Gastroesophageal sphincter (tissue), 4 donors: ENCODE results near the gene STRIP2. TPM values are rescaled to one million over a fixed set of nuclear protein-coding genes. Genes with fewer than 3 reads are reported as not detected.

ENCODE experiments used
- ATAC-seq: fragments of 150-250 bp; one replicate; pipeline ENCODE4 v1.9.1; 2016; ENCODE audit warnings: mild to moderate bottlenecking, moderate library complexity
- H3K27ac ChIP-seq, 4 donors: fragments of 200-600 bp; sonication (generic) in 3 of 4; 1 replicate in 3 of 4; 2 replicates in 1 of 4; pipeline ENCODE4 v1.5.1; 2016 to 2019
- H3K27me3 ChIP-seq: fragments of 200-600 bp; sonication (generic); one replicate; pipeline ENCODE4 v1.5.1; 2019
- H3K36me3 ChIP-seq, 2 donors: fragments of 200-600 bp; sonication (generic); one replicate each; pipeline ENCODE4 v1.5.1; 2019; ENCODE audit warnings: control low read depth in 1 of 2
- H3K4me1 ChIP-seq, 3 donors: fragments of 200-600 bp; sonication (generic); 1 replicate in 2 of 3; 2 replicates in 1 of 3; pipeline ENCODE4 v1.5.1; 2016 to 2019; ENCODE audit warnings: control low read depth in 2 of 3
- H3K4me3 ChIP-seq, 2 donors: fragments of 200-600 bp; sonication (generic); one replicate each; pipeline ENCODE4 v1.5.1; 2019; ENCODE audit warnings: mild to moderate bottlenecking in 1 of 2, moderate library complexity in 1 of 2
- H3K9me3 ChIP-seq, 3 donors: fragments of 200-600 bp; sonication (generic); one replicate each; pipeline ENCODE4 v1.5.1; 2017 to 2019; ENCODE audit warnings: control low read depth in 2 of 3
- EP300 ChIP-seq: sonication (generic); formaldehyde crosslinking; IDR thresholded peaks from one replicate; pipeline ENCODE4 v1.6.1; 2017; ENCODE audit warnings: antibody characterized with exemption, mild to moderate bottlenecking
- POLR2A ChIP-seq, 2 donors: fragments of 450-650 bp; IDR thresholded peaks; one replicate each; pipeline ENCODE4 v1.6.1; 2017; ENCODE audit warnings: antibody characterized with exemption in 2 of 2, mild to moderate bottlenecking in 2 of 2, moderate library complexity in 1 of 2
- POLR2AphosphoS5 ChIP-seq: sonication (generic); formaldehyde crosslinking; IDR thresholded peaks from one replicate; pipeline ENCODE4 v1.6.1; 2017; ENCODE audit warnings: antibody characterized with exemption
- WGBS, 2 donors: methylation state at CpG; one replicate each; pipeline ENCODE4 v1.1.5; 2018; ENCODE audit warnings: low coverage in 1 of 2; 5-methylcytosine and 5-hydroxymethylcytosine counted together
- total RNA-seq, 4 donors: library from RNA; depleted of rRNA; stranded (reverse); fragments of >200 nt; gene quantifications; one replicate each; pipeline ENCODE4 v1.1.0, GENCODE V29; 2016
- TF ChIP-seq, protein P1 (sequence below), 4 experiments: fragments of 200-600 bp in 2 of 4; fragments of 450-650 bp in 2 of 4; sonication (generic) in 1 of 4; IDR thresholded peaks; one replicate each; pipeline ENCODE4 v1.5.1; 2017 to 2019; ENCODE audit warnings: antibody characterized with exemption in 4 of 4, mild to moderate bottlenecking in 2 of 4, moderate library complexity in 2 of 4

Gene STRIP2
- total RNA-seq, 4 donors from 2014 or later = 1.2 to 2.6 (median 1.9) TPM

DNA sequence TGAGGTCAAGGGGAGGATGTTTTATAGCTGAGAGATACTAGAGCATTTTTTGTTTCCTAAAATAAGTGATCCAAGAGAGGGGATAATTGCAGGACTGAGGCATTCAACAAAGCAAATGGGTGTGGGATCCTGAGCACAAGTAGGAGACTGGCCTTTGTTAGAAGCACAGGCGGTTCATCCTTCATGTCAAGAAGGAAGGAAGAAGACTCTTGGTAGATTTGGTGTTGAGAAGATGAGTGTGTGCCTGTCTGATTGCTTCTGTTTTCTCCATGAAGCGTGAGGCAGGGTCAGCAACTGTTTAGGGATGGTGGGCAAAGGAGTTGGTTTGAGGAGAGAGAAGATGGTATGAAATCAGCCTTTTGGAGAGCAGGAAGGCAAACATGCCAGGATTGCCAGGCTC lies 27.6 kb downstream of the STRIP2 start:
- TF ChIP-seq, protein P1, sequence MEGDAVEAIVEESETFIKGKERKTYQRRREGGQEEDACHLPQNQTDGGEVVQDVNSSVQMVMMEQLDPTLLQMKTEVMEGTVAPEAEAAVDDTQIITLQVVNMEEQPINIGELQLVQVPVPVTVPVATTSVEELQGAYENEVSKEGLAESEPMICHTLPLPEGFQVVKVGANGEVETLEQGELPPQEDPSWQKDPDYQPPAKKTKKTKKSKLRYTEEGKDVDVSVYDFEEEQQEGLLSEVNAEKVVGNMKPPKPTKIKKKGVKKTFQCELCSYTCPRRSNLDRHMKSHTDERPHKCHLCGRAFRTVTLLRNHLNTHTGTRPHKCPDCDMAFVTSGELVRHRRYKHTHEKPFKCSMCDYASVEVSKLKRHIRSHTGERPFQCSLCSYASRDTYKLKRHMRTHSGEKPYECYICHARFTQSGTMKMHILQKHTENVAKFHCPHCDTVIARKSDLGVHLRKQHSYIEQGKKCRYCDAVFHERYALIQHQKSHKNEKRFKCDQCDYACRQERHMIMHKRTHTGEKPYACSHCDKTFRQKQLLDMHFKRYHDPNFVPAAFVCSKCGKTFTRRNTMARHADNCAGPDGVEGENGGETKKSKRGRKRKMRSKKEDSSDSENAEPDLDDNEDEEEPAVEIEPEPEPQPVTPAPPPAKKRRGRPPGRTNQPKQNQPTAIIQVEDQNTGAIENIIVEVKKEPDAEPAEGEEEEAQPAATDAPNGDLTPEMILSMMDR (IDR thresholded peaks at IDR 0.05) = no peak
- no peak for TF ChIP-seq POLR2A (IDR thresholded peaks at IDR 0.05)
- TF ChIP-seq POLR2AphosphoS5 = no peak
- TF ChIP-seq EP300 = no peak
- Histone ChIP-seq H3K27me3 (no peaks in the 10 kb centered on the region), H3K27ac (no peak overlapping the region), H3K36me3 (peaks cover 0 to 30% of the 10 kb centered on the region in 2 donors), H3K4me3 (no peak overlapping the region), H3K4me1 (no peaks in the 10 kb centered on the region), H3K9me3 (no peaks in the 10 kb centered on the region)
- no peak for ATAC-seq
- 94 to 100% methylated on average over 2 of the region's 2 CpGs for WGBS, 2 donors

DNA sequence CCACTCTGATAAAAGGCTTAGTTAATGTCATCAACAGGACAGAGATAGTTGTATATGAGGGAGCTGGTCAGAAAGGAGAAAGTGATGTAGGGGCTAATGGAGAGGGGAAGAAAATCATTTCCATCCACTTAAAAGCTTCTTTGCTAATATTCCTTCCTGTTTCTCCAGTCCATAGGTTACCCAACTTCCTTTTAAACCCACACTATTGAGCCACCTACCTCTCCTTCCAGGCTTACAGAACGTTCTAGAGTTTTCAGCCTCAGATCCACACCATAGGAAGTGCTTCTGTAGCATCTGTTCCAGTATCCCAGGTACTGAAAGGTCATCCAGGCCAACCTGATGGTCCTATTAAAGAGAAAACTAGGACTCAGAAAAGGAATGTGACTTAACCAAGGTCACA lies 28.2 kb downstream of the STRIP2 start:
- H3K4me1 ChIP-seq = no peaks in the 10 kb centered on the region
- no peak overlapping the region for H3K27ac ChIP-seq
- no peaks in the 10 kb centered on the region for H3K9me3 ChIP-seq
- 80% methylated on average over 1 of the region's 1 CpG; no CpG with 5 or more reads in 1 of the 2 donors for WGBS, 2 donors
- peaks cover 0 to 24% of the 10 kb centered on the region in 2 donors for H3K36me3 ChIP-seq
- no peaks in the 10 kb centered on the region for H3K27me3 ChIP-seq
- H3K4me3 ChIP-seq = no peak overlapping the region
- TF ChIP-seq EP300 (no peak), POLR2AphosphoS5 (no peak), POLR2A (IDR thresholded peaks at IDR 0.05) (no peak)
- TF ChIP-seq, protein P1 (IDR thresholded peaks at IDR 0.05) = no peak
- ATAC-seq = no peak

DNA sequence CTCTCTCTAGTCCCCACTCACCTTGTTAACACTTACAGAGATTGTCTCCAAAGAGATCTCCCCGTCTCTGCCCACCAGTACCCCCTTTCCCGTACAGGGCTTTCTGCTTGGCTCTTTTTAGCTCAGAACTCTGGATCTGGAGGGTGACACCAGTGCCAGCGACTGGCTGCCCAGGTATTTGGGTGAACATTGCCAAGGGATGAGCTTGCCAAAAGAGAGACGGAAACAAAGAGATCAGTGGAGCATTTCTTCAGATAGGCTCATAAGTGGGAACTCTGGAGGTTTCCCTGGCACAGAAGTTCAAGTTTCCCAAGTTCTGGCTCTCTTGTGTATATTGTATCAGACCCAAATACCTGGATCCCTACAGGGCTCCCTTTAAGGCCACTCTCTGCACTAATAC lies 30.0 kb downstream of the STRIP2 start:
- H3K36me3 ChIP-seq = peaks cover 0 to 10% of the 10 kb centered on the region in 2 donors
- H3K9me3 ChIP-seq = no peaks in the 10 kb centered on the region
- H3K27me3 ChIP-seq = no peaks in the 10 kb centered on the region
- no peak overlapping the region for H3K27ac ChIP-seq
- no peak overlapping the region for H3K4me3 ChIP-seq
- ATAC-seq = no peak
- WGBS, 2 donors = 80% methylated on average over 1 of the region's 4 CpGs; no CpG with 5 or more reads in 1 of the 2 donors
- TF ChIP-seq EP300 = no peak
- TF ChIP-seq, protein P1 (IDR thresholded peaks at IDR 0.05) = no peak
- TF ChIP-seq POLR2AphosphoS5 = no peak
- TF ChIP-seq POLR2A (IDR thresholded peaks at IDR 0.05) = no peak
- H3K4me1 ChIP-seq = peaks cover 0 to 10% (median 0%) of the 10 kb centered on the region in 3 donors

DNA sequence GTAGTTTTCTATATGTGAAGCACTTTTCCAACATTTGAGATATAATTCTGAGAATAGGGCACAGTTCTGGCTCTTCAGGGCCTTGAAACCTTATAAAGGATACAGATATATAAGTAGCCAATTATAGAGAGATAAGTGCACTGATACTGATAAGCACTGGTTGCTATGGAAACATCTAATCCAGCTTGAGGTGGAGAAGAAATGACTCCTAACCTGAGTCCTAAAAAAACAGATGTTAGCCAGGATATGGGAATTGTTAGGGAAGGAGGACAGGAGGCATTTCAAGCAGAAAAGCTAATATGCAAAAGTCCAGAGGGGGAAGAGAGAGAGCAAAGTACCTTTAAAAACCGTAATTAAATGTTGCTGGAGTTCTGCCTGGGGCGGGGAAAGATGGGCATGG lies 30.8 kb downstream of the STRIP2 start:
- ATAC-seq = no peak

DNA sequence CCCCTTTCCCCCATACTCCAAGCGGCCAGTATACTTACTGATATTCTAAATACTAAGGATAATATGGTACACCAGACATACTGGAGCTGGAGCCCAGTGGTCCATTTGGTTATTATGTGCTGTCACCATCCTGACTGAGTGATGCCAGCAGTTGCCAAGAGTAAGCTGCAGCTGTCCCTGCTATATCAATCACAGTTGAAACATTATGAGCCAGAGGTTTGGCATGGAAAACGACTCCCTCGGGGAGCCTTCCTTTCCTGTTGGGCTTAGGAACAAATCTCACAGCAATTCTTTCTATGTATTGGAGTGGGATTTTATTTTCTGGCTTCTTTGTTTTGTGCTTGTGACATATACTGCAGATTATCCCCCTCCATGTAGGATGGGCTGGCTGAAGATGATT lies 32.6 kb downstream of the STRIP2 start:
- WGBS, 2 donors = 83 to 92% methylated on average over 1 to 3 of the region's 3 CpGs
- Histone ChIP-seq H3K4me1 (peaks cover 0 to 10% (median 0%) of the 10 kb centered on the region in 3 donors), H3K36me3 (no peaks in the 10 kb centered on the region), H3K4me3 (no peak overlapping the region), H3K27ac (no peak overlapping the region), H3K27me3 (no peaks in the 10 kb centered on the region), H3K9me3 (no peaks in the 10 kb centered on the region)
- no peak for TF ChIP-seq POLR2AphosphoS5
- TF ChIP-seq, protein P1 (IDR thresholded peaks at IDR 0.05) = no peak
- TF ChIP-seq EP300 = no peak
- TF ChIP-seq POLR2A (IDR thresholded peaks at IDR 0.05) = no peak
- no peak for ATAC-seq

More for the DNA sequence above, 30.8 kb downstream of the STRIP2 start:
- Histone ChIP-seq H3K9me3 (no peaks in the 10 kb centered on the region), H3K27ac (no peak overlapping the region), H3K4me3 (no peak overlapping the region), H3K4me1 (peaks cover 0 to 10% (median 0%) of the 10 kb centered on the region in 3 donors), H3K27me3 (no peaks in the 10 kb centered on the region), H3K36me3 (peaks cover 0 to 2% of the 10 kb centered on the region in 2 donors)
- no peak for TF ChIP-seq POLR2AphosphoS5
- TF ChIP-seq, protein P1 (IDR thresholded peaks at IDR 0.05) = no peak
- TF ChIP-seq POLR2A (IDR thresholded peaks at IDR 0.05) = no peak
- no peak for TF ChIP-seq EP300
- WGBS, 2 donors = 58 to 78% methylated on average over 2 of the region's 2 CpGs
